ENCODE results near the gene MS4A15. TPM values are rescaled to one million over a fixed set of nuclear protein-coding genes. Genes with fewer than 3 reads are reported as not detected.

Gene MS4A15
- total RNA-seq, 1 donor from 2014 or later = not detected

DNA sequence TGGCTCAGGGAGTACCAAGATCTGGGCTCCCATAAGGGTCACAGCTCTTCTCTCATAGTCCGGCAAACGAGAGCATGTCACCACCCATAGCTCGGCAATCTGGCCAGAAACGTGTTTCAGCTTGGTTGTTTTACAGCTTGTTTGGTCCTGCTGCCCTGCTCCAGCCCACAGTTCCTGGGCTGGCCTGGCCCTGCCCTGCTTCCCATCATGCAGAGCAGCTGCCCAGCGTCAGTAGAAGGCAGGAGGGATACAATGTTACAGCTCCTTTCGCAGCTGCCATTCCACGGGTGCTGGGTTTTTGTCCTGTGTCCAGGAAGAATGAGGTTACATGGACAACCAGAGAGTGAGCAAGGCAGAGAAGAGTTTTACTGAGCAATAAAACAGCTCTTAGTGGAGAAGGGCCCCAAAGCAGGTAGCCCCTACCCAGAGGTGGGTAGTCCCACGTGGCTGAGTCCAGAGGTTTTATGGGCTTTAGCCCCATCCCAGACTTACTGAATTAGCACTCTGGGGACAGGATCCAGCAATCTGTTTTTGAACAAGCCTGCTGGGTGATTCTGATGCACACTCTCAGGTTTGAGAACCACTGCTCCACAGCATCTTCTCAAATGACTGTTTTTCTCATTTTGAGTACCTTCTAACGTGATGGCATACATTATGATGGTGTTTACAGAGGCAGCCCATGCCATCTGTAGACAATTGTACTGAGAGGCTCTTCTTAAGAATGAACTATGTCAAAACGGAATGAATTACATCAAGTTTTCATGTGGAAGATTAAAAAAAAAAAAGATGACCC, 37.9 kb upstream of the MS4A15 start:
- no peak overlapping the region for H3K27ac Mint-ChIP-seq
- no peaks in the 10 kb centered on the region for H3K4me1 Mint-ChIP-seq (ENCODE audit: low read depth)
- no peak overlapping the region for H3K4me3 Mint-ChIP-seq (ENCODE audit: low read depth)
- TF ChIP-seq, protein P1, sequence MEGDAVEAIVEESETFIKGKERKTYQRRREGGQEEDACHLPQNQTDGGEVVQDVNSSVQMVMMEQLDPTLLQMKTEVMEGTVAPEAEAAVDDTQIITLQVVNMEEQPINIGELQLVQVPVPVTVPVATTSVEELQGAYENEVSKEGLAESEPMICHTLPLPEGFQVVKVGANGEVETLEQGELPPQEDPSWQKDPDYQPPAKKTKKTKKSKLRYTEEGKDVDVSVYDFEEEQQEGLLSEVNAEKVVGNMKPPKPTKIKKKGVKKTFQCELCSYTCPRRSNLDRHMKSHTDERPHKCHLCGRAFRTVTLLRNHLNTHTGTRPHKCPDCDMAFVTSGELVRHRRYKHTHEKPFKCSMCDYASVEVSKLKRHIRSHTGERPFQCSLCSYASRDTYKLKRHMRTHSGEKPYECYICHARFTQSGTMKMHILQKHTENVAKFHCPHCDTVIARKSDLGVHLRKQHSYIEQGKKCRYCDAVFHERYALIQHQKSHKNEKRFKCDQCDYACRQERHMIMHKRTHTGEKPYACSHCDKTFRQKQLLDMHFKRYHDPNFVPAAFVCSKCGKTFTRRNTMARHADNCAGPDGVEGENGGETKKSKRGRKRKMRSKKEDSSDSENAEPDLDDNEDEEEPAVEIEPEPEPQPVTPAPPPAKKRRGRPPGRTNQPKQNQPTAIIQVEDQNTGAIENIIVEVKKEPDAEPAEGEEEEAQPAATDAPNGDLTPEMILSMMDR (IDR thresholded peaks at IDR 0.05; ENCODE audit: unreplicated experiment) = no peak
- DNase-seq (ENCODE audit: low spot score, unreplicated experiment) = no peak
- H3K36me3 Mint-ChIP-seq (ENCODE audit: insufficient read depth) = no peaks in the 10 kb centered on the region
- H3K27me3 Mint-ChIP-seq = peaks cover 18% of the 10 kb centered on the region
- no peaks in the 10 kb centered on the region for H3K9me3 Mint-ChIP-seq (ENCODE audit: low read depth)

DNA sequence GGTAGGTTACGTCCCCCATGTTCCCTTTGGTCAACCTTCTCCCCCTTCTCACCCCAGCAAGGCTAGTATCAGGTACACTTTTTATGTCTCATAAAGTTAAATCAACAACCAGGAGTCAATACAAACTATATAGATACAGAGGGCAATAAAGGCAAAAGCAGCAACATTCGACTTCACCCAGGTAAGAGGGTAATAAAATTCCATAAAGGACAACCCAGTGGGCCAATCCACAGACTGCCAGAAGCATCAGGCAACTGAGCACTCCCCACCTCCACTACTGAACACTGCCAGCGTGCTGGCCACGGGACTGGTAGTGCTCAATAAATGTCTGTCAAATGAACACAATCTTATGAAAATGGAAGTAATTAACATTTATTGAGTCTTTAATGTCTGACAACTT, 37.3 kb upstream of the MS4A15 start:
- Mint-ChIP-seq H3K36me3 (ENCODE audit: insufficient read depth) (no peaks in the 10 kb centered on the region), H3K9me3 (ENCODE audit: low read depth) (no peaks in the 10 kb centered on the region), H3K27me3 (peaks cover 23% of the 10 kb centered on the region), H3K4me1 (ENCODE audit: low read depth) (no peaks in the 10 kb centered on the region), H3K27ac (no peak overlapping the region), H3K4me3 (ENCODE audit: low read depth) (no peak overlapping the region)
- DNase-seq (ENCODE audit: low spot score, unreplicated experiment) = no peak
- TF ChIP-seq, protein P1 (IDR thresholded peaks at IDR 0.05; ENCODE audit: unreplicated experiment) = no peak

DNA sequence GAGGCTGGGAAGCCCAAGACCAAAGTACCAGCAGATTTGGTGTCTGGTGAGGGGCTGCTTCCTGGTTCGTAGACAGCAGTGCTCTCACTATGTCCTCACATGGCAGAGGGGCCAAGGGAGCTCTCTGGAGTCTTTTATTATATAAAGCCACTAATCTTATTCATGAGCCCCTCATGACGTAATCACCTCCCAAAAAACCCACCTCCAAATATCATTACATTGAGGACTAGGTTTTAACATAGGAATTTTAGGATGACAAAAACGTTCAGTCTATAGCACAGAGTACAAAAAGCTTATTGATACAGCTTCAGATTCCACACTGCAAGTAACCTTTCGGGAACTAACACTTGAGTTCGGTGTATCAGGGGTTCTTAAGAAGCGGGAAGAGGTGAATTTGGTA, 36.2 kb upstream of the MS4A15 start:
- no peak overlapping the region for H3K27ac Mint-ChIP-seq
- DNase-seq (ENCODE audit: low spot score, unreplicated experiment) = no peak
- H3K4me3 Mint-ChIP-seq (ENCODE audit: low read depth) = no peak overlapping the region
- no peaks in the 10 kb centered on the region for H3K9me3 Mint-ChIP-seq (ENCODE audit: low read depth)
- no peaks in the 10 kb centered on the region for H3K4me1 Mint-ChIP-seq (ENCODE audit: low read depth)
- no peaks in the 10 kb centered on the region for H3K36me3 Mint-ChIP-seq (ENCODE audit: insufficient read depth)
- peaks cover 25% of the 10 kb centered on the region for H3K27me3 Mint-ChIP-seq
- TF ChIP-seq, protein P1 (IDR thresholded peaks at IDR 0.05; ENCODE audit: unreplicated experiment) = no peak

DNA sequence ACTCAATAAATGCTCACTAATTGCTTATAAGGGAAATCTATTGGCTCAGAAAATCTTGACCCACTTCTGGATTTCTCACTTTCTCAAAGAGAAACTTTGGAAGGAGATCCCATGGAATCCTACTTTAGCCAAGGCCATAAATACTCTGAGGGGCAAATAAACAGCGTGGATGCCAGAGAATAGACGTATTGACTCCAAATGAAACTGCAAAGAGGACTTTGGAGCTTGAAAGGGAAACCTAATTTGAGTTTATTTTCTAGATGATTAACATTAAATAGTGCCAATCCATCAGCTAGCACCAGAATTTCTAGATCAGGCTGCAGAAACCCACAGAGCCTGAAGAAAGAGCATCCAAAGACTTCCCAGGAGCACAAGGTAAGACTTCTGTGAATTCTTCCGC, 32.2 kb upstream of the MS4A15 start, which contains the start of gene MS4A18:
MS4A18 (plus strand) TSS at position 301 of the 400 bp plus-strand sequence.
- TF ChIP-seq, protein P1 (IDR thresholded peaks at IDR 0.05; ENCODE audit: unreplicated experiment) = no peak
- no peaks in the 10 kb centered on the region for H3K36me3 Mint-ChIP-seq (ENCODE audit: insufficient read depth)
- no peaks in the 10 kb centered on the region for H3K4me1 Mint-ChIP-seq (ENCODE audit: low read depth)
- H3K9me3 Mint-ChIP-seq (ENCODE audit: low read depth) = no peaks in the 10 kb centered on the region
- no peak within 1 kb of the TSS for H3K4me3 Mint-ChIP-seq (ENCODE audit: low read depth)
- H3K27me3 Mint-ChIP-seq = peaks cover 37% of the 10 kb centered on the region
- DNase-seq (ENCODE audit: low spot score, unreplicated experiment) = no peak
- H3K27ac Mint-ChIP-seq = no peak within 1 kb of the TSS

DNA sequence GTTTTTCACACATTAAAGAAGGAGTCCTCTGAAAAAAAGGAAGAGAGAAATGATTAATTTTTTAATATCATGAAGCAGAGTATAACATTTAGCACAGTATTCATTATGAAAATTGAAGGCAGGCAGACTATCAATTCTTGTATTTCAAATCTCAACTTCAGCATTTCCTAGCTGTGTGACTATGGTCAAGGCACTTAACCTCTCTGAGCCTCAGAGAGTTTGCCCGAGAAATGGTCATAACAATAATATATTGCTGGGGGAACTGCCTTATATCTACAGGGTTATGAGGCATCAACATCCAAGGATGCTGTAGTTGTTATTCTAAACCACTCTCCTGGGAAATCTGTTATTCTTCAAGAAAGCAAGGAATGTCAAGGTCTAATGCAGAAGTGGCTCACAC, 31.1 kb upstream of the MS4A15 start:
- Mint-ChIP-seq H3K36me3 (ENCODE audit: insufficient read depth) (no peaks in the 10 kb centered on the region), H3K27ac (no peak overlapping the region), H3K9me3 (ENCODE audit: low read depth) (no peaks in the 10 kb centered on the region), H3K4me3 (ENCODE audit: low read depth) (no peak overlapping the region), H3K27me3 (peaks cover 40% of the 10 kb centered on the region), H3K4me1 (ENCODE audit: low read depth) (no peaks in the 10 kb centered on the region)
- no peak for DNase-seq (ENCODE audit: low spot score, unreplicated experiment)
- TF ChIP-seq, protein P1 (IDR thresholded peaks at IDR 0.05; ENCODE audit: unreplicated experiment) = no peak
